Measurements from ENCODE around the gene OLFML2A.
A peak's percentile ranks its signal among the peaks of the same experiment; 100 is the strongest.

Gene OLFML2A

DNA sequence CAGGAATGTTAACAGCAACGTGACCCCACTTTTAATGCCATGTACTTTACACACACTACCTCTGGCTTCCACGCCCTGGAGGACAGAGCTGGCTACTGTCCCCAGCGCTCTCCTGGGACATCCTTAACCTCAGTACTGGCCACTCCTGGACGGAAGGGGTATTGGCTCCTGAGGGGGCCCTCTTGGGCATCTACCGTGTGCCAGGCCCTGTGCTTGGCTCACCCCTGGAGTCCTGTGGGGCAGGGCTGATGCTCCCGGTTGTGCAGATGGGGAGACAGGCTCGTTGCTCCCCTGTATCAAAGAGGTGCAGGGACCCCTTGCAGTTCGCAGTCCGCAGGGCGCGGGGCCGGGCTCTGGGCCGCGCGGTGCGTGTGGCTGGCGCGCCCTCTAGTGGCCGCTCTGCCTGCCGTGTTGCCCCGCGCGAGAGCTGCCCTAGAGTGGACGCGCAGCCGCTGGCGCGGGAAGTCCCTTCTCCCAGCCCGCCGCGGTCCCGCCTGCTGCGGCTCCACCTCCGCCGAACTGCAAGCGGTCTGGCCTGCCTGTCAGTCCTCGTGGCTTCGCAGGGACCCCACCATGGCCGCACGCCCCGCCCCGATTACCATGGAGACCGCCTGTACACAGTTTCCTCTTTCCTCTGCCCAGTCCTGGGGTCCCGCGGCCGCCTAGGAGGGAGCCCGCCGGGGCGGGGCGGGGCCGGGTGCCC is 76.0 kb downstream of the OLFML2A start, which contains the start of gene WDR38:
Gene WDR38, plus strand, starts transcription at position 632 of the 703 bp plus-strand sequence. CDS start 72 bp downstream, outside the sequence.
- TF ChIP-seq, protein P1, sequence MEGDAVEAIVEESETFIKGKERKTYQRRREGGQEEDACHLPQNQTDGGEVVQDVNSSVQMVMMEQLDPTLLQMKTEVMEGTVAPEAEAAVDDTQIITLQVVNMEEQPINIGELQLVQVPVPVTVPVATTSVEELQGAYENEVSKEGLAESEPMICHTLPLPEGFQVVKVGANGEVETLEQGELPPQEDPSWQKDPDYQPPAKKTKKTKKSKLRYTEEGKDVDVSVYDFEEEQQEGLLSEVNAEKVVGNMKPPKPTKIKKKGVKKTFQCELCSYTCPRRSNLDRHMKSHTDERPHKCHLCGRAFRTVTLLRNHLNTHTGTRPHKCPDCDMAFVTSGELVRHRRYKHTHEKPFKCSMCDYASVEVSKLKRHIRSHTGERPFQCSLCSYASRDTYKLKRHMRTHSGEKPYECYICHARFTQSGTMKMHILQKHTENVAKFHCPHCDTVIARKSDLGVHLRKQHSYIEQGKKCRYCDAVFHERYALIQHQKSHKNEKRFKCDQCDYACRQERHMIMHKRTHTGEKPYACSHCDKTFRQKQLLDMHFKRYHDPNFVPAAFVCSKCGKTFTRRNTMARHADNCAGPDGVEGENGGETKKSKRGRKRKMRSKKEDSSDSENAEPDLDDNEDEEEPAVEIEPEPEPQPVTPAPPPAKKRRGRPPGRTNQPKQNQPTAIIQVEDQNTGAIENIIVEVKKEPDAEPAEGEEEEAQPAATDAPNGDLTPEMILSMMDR (conservative IDR thresholded peaks at IDR 0.05; ENCODE audit: control insufficient read depth, insufficient read depth, low read depth, low read length) = peak; percentile 67
- peak within 1 kb of the TSS; percentile 41 for H3K4me3 ChIP-seq (ENCODE audit: control insufficient read depth, low read depth, low read length)

GRCh38 chr9:124853605-124854143 is 76.7 kb downstream of the OLFML2A start:
- DNase-seq (ENCODE audit: low read depth) = no peak
- peak overlapping the region; percentile 41 for H3K4me3 ChIP-seq (ENCODE audit: control insufficient read depth, low read depth, low read length)
- TF ChIP-seq, protein P1 (conservative IDR thresholded peaks at IDR 0.05; ENCODE audit: control insufficient read depth, insufficient read depth, low read depth, low read length) = no peak

More for the DNA sequence above, 76.0 kb downstream of the OLFML2A start, which contains the start of gene WDR38:
- DNase-seq (ENCODE audit: low read depth) = peak; percentile 68

DNA sequence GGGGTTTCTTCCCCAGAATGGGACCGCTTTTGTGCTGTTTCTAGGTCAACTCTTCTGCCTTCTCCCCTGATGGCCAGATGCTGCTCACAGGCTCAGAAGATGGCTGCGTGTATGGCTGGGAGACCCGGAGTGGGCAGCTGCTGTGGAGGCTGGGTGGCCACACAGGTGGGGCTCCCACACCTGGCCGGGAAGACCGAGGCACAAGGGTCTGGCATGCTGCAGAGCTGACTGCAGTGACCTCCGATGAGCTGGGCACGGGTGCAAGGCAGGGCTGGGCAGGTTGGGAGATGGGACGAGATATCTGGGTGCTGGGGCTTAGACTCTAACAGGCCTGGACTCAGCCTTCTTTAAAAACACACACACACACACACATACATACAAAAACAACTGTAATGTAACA is 77.2 kb downstream of the OLFML2A start:
- DNase-seq (ENCODE audit: low read depth) = no peak
- H3K4me3 ChIP-seq (ENCODE audit: control insufficient read depth, low read depth, low read length) = no peak overlapping the region
- TF ChIP-seq, protein P1 (conservative IDR thresholded peaks at IDR 0.05; ENCODE audit: control insufficient read depth, insufficient read depth, low read depth, low read length) = no peak

DNA sequence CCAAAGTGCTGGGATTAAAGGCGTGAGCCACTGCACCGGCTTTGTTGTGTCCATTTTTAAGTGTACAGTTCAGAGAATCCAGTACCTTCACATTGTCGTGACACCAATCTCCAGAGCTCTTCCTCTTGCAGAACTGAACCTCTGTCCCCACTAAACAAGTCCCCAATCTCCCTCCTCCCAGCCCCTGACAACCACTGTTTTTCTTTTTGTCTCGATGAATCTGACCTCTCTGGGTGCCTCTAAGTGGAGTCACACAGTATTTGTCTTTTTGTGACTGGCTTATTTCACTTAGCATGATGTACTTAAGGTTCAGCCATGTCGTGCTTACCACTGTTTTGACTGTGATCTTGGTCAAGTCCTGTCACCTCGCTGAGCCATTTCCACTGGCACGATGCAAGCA is 77.9 kb downstream of the OLFML2A start:
- no peak for DNase-seq (ENCODE audit: low read depth)
- TF ChIP-seq, protein P1 (conservative IDR thresholded peaks at IDR 0.05; ENCODE audit: control insufficient read depth, insufficient read depth, low read depth, low read length) = no peak

DNA sequence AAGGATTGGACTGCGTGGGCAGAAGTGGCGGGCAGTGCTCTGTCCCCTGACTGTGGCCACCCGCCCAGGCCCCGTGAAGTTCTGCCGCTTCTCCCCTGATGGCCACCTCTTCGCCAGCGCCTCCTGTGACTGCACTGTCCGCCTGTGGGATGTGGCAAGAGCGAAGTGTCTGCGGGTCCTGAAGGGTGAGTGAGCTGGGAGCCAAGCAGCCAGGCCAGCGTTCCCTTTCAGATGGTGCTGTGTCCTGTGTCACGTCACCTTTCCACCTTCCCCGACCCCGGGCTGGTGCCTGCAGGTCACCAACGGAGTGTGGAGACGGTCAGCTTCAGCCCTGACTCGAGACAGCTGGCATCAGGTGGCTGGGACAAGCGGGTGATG is 78.6 kb downstream of the OLFML2A start:
- TF ChIP-seq, protein P1 (conservative IDR thresholded peaks at IDR 0.05; ENCODE audit: control insufficient read depth, insufficient read depth, low read depth, low read length) = no peak
- H3K4me3 ChIP-seq (ENCODE audit: control insufficient read depth, low read depth, low read length) = no peak overlapping the region
- DNase-seq (ENCODE audit: low read depth) = no peak

More for the DNA sequence above, 77.9 kb downstream of the OLFML2A start:
- H3K4me3 ChIP-seq (ENCODE audit: control insufficient read depth, low read depth, low read length) = no peak overlapping the region

- TF ChIP-seq, protein P1 (conservative IDR thresholded peaks at IDR 0.05; ENCODE audit: control insufficient read depth, insufficient read depth, low read depth, low read length) = peak; percentile 35
- peak; percentile 31 for DNase-seq (ENCODE audit: low read depth)
- no peak overlapping the region for H3K4me3 ChIP-seq (ENCODE audit: control insufficient read depth, low read depth, low read length)
These were observed 79.2 kb downstream of the OLFML2A start for GRCh38 chr9:124855944-124856765.
